GM12878 (cell line): Measurements from ENCODE around the gene MIA2. TPM values are rescaled to one million over a fixed set of nuclear protein-coding genes. Genes with fewer than 3 reads are reported as not detected.

Experiments used
- ATAC-seq: fragments of 200-7000 bp; cut with Tn5 transposase; 3 replicates; pipeline ENCODE4 v1.9.1; 2020; ENCODE audit warnings: mild to moderate bottlenecking, moderate library complexity
- BruUV-seq: library from RNA; stranded (reverse); fragments of 400-500 nt; replicated peaks from 2 replicates; lab custom pipeline; 2021; lab: Mats Ljungman, UMichigan
- CTCF ChIA-PET: fragments of 300-600 bp; sonication (Branson Sonifier 250); formaldehyde crosslinking; extraction: SDS; loops from one replicate; lab custom pipeline; 2021; ENCODE audit warnings: inconsistent platforms; lab: Yijun Ruan, JAX
- POLR2A ChIA-PET: fragments of 350-600 bp; formaldehyde crosslinking; extraction: SDS; loops from one replicate; lab custom pipeline; 2021; ENCODE audit warnings: inconsistent platforms; lab: Charles Lee
- RAD21 ChIA-PET: fragments of 300-600 bp; sonication (Branson Sonifier 250); formaldehyde crosslinking; loops from one replicate; lab custom pipeline; 2023; ENCODE audit warnings: antibody characterized with exemption; ENCODE audit not compliant: unreplicated experiment; lab: Charles Lee
- SMC1A ChIA-PET: fragments of 300-600 bp; sonication (Branson Sonifier 250); formaldehyde crosslinking; loops from one replicate; lab custom pipeline; 2023; ENCODE audit not compliant: unreplicated experiment, uncharacterized antibody; lab: Charles Lee
- DNase-seq: peaks from one replicate; pipeline ENCODE4 v3.0.0-alpha.2; 2011; ENCODE audit warnings: low read depth, low spot score
- FAIRE-seq: peaks from 3 replicates; lab custom pipeline; 2011; peaks lifted over from hg19 to GRCh38; lab: Jason Lieb, UNC
- H2AFZ ChIP-seq: 2 replicates; pipeline ENCODE4 v1.6.0; 2011; ENCODE audit warnings: low read depth, low read length, control low read depth; ENCODE audit not compliant: control insufficient read depth
- H3K27ac ChIP-seq: 2 replicates; pipeline ENCODE4 v1.5.1; 2011; ENCODE audit warnings: control low read depth; ENCODE audit not compliant: control insufficient read depth, insufficient read depth
- H3K27me3 ChIP-seq, 2 experiments: replicated peaks in 1 of 2; 2 replicates each; pipeline versions ENCODE4 v1.6.0 to v1.6.1; 2011; ENCODE audit warnings: low read length in 1 of 2; ENCODE audit not compliant: control insufficient read depth in 2 of 2, insufficient read depth in 2 of 2
- H3K36me3 ChIP-seq, 2 experiments: 2 replicates each; pipeline ENCODE4 v1.5.1; 2011; ENCODE audit warnings: low read length in 1 of 2; ENCODE audit not compliant: control insufficient read depth in 2 of 2, insufficient read depth in 2 of 2
- H3K4me1 ChIP-seq: 2 replicates; pipeline ENCODE4 v1.6.1; 2011; ENCODE audit warnings: mild to moderate bottlenecking, low read length, moderate library complexity, mixed read lengths; ENCODE audit not compliant: control insufficient read depth, insufficient read depth
- H3K4me2 ChIP-seq: 2 replicates; pipeline ENCODE4 v1.6.0; 2011; ENCODE audit warnings: control low read depth; ENCODE audit not compliant: control insufficient read depth, insufficient read depth
- H3K4me3 ChIP-seq: fragments of 200-600 bp; sonication (generic); 2 replicates; pipeline ENCODE4 v1.5.1; 2016
- H3K79me2 ChIP-seq: 2 replicates; pipeline ENCODE4 v1.6.0; 2011; ENCODE audit warnings: low read length; ENCODE audit not compliant: control insufficient read depth, insufficient read depth
- H3K9ac ChIP-seq: 2 replicates; pipeline ENCODE4 v1.8.0; 2011; ENCODE audit warnings: low read length, control low read depth, mixed read lengths; ENCODE audit not compliant: control insufficient read depth, insufficient read depth
- H3K9me3 ChIP-seq: replicated peaks from 3 replicates; pipeline ENCODE4 v1.5.1; 2011; ENCODE audit warnings: mild to moderate bottlenecking, low read length; ENCODE audit not compliant: control insufficient read depth, insufficient read depth
- H4K20me1 ChIP-seq: 2 replicates; pipeline ENCODE4 v1.6.0; 2011; ENCODE audit not compliant: control insufficient read depth, insufficient read depth
- ATF3 ChIP-seq: IDR thresholded peaks from 2 replicates; pipeline ENCODE4 v1.6.1; 2011; ENCODE audit warnings: low read depth, mild to moderate bottlenecking, low read length, moderate library complexity, borderline replicate concordance; ENCODE audit errors: extremely low read depth
- CHD4 ChIP-seq: fragments of 200-600 bp; sonication (generic); IDR thresholded peaks from 2 replicates; pipeline ENCODE4 v1.6.1; 2016; ENCODE audit warnings: mild to moderate bottlenecking
- HSF1 ChIP-seq: fragments of 150-350 bp; IDR thresholded peaks from 2 replicates; pipeline ENCODE4 v1.6.1; 2014; ENCODE audit warnings: mild to moderate bottlenecking, low read depth, low read length
- IRF4 ChIP-seq: IDR thresholded peaks from 2 replicates; pipeline ENCODE4 v1.6.1; 2011; ENCODE audit warnings: low read depth, low read length
- JUNB ChIP-seq: IDR thresholded peaks from 2 replicates; pipeline ENCODE4 v1.6.1; 2016; ENCODE audit warnings: antibody characterized with exemption, mild to moderate bottlenecking
- MEF2B ChIP-seq: fragments of 450-650 bp; IDR thresholded peaks from 2 replicates; pipeline ENCODE4 v1.6.1; 2018; ENCODE audit warnings: mild to moderate bottlenecking, moderate library complexity; ENCODE audit not compliant: partially characterized antibody, poor library complexity, severe bottlenecking
- MTA2 ChIP-seq: fragments of 450-650 bp; IDR thresholded peaks from 2 replicates; pipeline ENCODE4 v1.6.1; 2016; ENCODE audit warnings: low read depth, mild to moderate bottlenecking, moderate library complexity
- MTA3 ChIP-seq: IDR thresholded peaks from 2 replicates; pipeline ENCODE4 v1.6.1; 2012; ENCODE audit warnings: low read length, inconsistent platforms, borderline replicate concordance
- NBN ChIP-seq: fragments of 450-650 bp; IDR thresholded peaks from 2 replicates; pipeline ENCODE4 v1.6.1; 2016
- NR2F1 ChIP-seq: fragments of 450-650 bp; conservative IDR thresholded peaks from 2 replicates; pipeline ENCODE4 v1.6.1; 2017; ENCODE audit warnings: mild to moderate bottlenecking
- NRF1 ChIP-seq: conservative IDR thresholded peaks from 2 replicates; pipeline ENCODE4 v1.6.1; 2011; ENCODE audit warnings: mild to moderate bottlenecking, low read depth, low read length, improper control_type of control experiment
- PML ChIP-seq: IDR thresholded peaks from 2 replicates; pipeline ENCODE4 v1.6.1; 2012; ENCODE audit warnings: low read length, inconsistent platforms
- SKIL ChIP-seq: fragments of 450-650 bp; IDR thresholded peaks from 2 replicates; pipeline ENCODE4 v1.6.1; 2017; ENCODE audit warnings: mild to moderate bottlenecking, low read depth, inconsistent platforms; ENCODE audit not compliant: poor library complexity, severe bottlenecking
- SMAD1 ChIP-seq: fragments of 450-650 bp; IDR thresholded peaks from 2 replicates; pipeline ENCODE4 v1.6.1; 2018; ENCODE audit warnings: mild to moderate bottlenecking, low read depth; ENCODE audit not compliant: partially characterized antibody
- STAT3 ChIP-seq: IDR thresholded peaks from 2 replicates; pipeline ENCODE4 v1.6.1; 2011; ENCODE audit warnings: low read depth, low read length, improper control_type of control experiment
- TARDBP ChIP-seq: IDR thresholded peaks from 2 replicates; pipeline ENCODE4 v1.6.1; 2016; ENCODE audit warnings: borderline replicate concordance
- ZNF217 ChIP-seq: fragments of 450-650 bp; IDR thresholded peaks from 2 replicates; pipeline ENCODE4 v1.6.1; 2017; ENCODE audit warnings: antibody characterized with exemption, mild to moderate bottlenecking
- ZNF384 ChIP-seq: IDR thresholded peaks from 2 replicates; pipeline ENCODE4 v1.6.1; 2012; ENCODE audit warnings: low read depth, mild to moderate bottlenecking, low read length, improper control_type of control experiment, borderline replicate concordance
- WGBS: methylation state at CpG from one replicate; pipeline ENCODE4 v1.1.6; 2016; ENCODE audit warnings: low lambda C conversion rate; ENCODE audit not compliant: insufficient replicate concordance, insufficient coverage; ENCODE audit errors: missing lambda C conversion rate; 5-methylcytosine and 5-hydroxymethylcytosine counted together
- in situ Hi-C: fragments of 300-500 bp; cut with MboI; formaldehyde crosslinking; loops from 9 replicates; pipeline ENCODE4 v1.14.3; 2018; ENCODE audit warnings: mixed read lengths
- intact Hi-C: fragments of 100-400 bp; cut with micrococcal nuclease; formaldehyde crosslinking; loops from one replicate; pipeline ENCODE4 v1.14.2; 2022; ENCODE audit not compliant: unreplicated experiment
- polyA plus RNA-seq, 11 experiments: library from polyadenylated mRNA; depleted of rRNA in 4 of 11; unstranded in 6 of 11; stranded (reverse) in 5 of 11; fragments of >200 nt; fragmentation: Nextera tagmentation in 4 of 11; fragmentation: Illumina TruSeq in 1 of 11; extraction: Ambion mirVana in 4 of 11; extraction: Trizol in 1 of 11; gene quantifications; 1 replicate in 1 of 11; 2 replicates in 10 of 11; pipeline versions ENCODE4 v1.2.1 to v1.2.3, GENCODE V29; 2011 to 2016; ENCODE audit warnings: inconsistent platforms in 2 of 11, missing spikeins in 2 of 11, low read depth in 1 of 11
- total RNA-seq, 4 experiments: library from RNA; depleted of rRNA in 3 of 4; stranded (reverse); fragments of >200 nt in 3 of 4; fragmentation: Illumina TruSeq in 1 of 4; extraction: Trizol in 1 of 4; gene quantifications; 2 replicates each; pipeline versions ENCODE4 v1.2.1 to v1.2.3, GENCODE V29; 2013 to 2021

MIA2 gene
- total and polyA plus RNA-seq, 10 of the 15 experiments (the other 5 are each of a cell fraction or from before 2014, with no cell fraction given): 6.3 to 36.8 (median 17.1) TPM

- POLR2A ChIA-PET: interaction anchor here (0.6 to 9.1 kb wide), 14 partner anchors 8 to 738 kb away, joined by 3 to 159 read pairs (median 5); partner anchors contain the start of gene GEMIN2
- peak overlapping the region; percentile 77 for H3K27ac ChIP-seq
- H4K20me1 ChIP-seq: no peaks in the 10 kb centered on the region
- peak overlapping the region; percentile 77 for H3K4me3 ChIP-seq
- H3K27me3 ChIP-seq: no peaks in the 10 kb centered on the region
- no peak for ATAC-seq
- peak overlapping the region; percentile 58 for H3K4me2 ChIP-seq
- peak overlapping the region; percentile 72 for H3K9ac ChIP-seq
- RAD21 ChIA-PET: interaction anchor here (1.2 to 9.4 kb wide), 9 partner anchors 8 to 168 kb away, joined by 3 to 159 read pairs (median 9); no protein-coding TSS in a partner anchor
- FAIRE-seq: no peak
- in situ Hi-C loops (no loop called here), intact Hi-C loops (loop anchor here (2.0 kb wide), 4 partner anchors 35 to 267 kb away; partner anchors contain the start of gene PNN)
- H3K36me3 ChIP-seq: no peaks in the 10 kb centered on the region
- H3K79me2 ChIP-seq: peaks cover 33% of the 10 kb centered on the region
- no peak for TF ChIP-seq NBN
- TF ChIP-seq STAT3: no peak
- TF ChIP-seq IRF4: no peak
- TF ChIP-seq SKIL: no peak
- no peak for TF ChIP-seq ATF3
- no peak for TF ChIP-seq JUNB
- TF ChIP-seq MTA2: no peak
- TF ChIP-seq NRF1: no peak
- TF ChIP-seq SMAD1: no peak
- TF ChIP-seq ZNF384: no peak
- TF ChIP-seq ZNF217: no peak
- no peak for TF ChIP-seq MTA3
- no peak for TF ChIP-seq PML
- no peak for TF ChIP-seq CHD4
- TF ChIP-seq NR2F1: no peak
- no peak for TF ChIP-seq TARDBP
- no peak for TF ChIP-seq HSF1
- no peak for TF ChIP-seq MEF2B
- CTCF ChIA-PET: interaction anchor here (1.1 to 7.8 kb wide), 9 partner anchors 8 to 202 kb away, joined by 3 to 84 read pairs (median 8); no protein-coding TSS in a partner anchor
- H3K4me1 ChIP-seq: peaks cover 10% of the 10 kb centered on the region
- peak overlapping the region; percentile 96 for H2AFZ ChIP-seq
- BruUV-seq: no TSS peak
- WGBS: 5% methylated on average over 7 of the region's 8 CpGs
- H3K9me3 ChIP-seq: no peaks in the 10 kb centered on the region
- DNase-seq: no peak
- SMC1A ChIA-PET: interaction anchor here (0.6 to 8.1 kb wide), 11 partner anchors 12 to 202 kb away, joined by 3 to 182 read pairs (median 4); no protein-coding TSS in a partner anchor
Measured at GRCh38 chr14:39433452-39433813, 199.7 kb downstream of the MIA2 start.
